DOHH2 (cell line): ENCODE results near the gene EVA1C.

Experiments used
- CTCF ChIP-seq: fragments of 200-600 bp; sonication (generic); IDR thresholded peaks from one replicate; pipeline ENCODE4 v1.5.1; 2014; ENCODE audit warnings: antibody characterized with exemption, mild to moderate bottlenecking, low read depth, low read length; ENCODE audit not compliant: poor library complexity, severe bottlenecking
- EZH2phosphoT487 ChIP-seq: fragments of 200-600 bp; sonication (generic); IDR thresholded peaks from 2 replicates; pipeline ENCODE4 v1.6.1; 2017; ENCODE audit warnings: borderline replicate concordance, mild to moderate bottlenecking, antibody characterized with exemption, low read length, moderate library complexity, mixed read lengths

- TF ChIP-seq CTCF (no peak), EZH2phosphoT487 (no peak)
Measured at GRCh38 chr21:32425628-32426027, 13.1 kb downstream of the EVA1C start.
